Activated CD4-positive, alpha-beta T cell treated with anti-CD3 and anti-CD28 coated beads, Interleukin-2, Interleukin-6, amounts not matched to agents 100 ng/mL and 50 ng/mL, durations not matched to agents 16 hours and 8 hours (primary cell): ENCODE results near the gene ADGB.

Source experiments
- DNase-seq: peaks from one replicate; pipeline ENCODE4 v3.0.0-alpha.2; 2020

Gene ADGB

DNA sequence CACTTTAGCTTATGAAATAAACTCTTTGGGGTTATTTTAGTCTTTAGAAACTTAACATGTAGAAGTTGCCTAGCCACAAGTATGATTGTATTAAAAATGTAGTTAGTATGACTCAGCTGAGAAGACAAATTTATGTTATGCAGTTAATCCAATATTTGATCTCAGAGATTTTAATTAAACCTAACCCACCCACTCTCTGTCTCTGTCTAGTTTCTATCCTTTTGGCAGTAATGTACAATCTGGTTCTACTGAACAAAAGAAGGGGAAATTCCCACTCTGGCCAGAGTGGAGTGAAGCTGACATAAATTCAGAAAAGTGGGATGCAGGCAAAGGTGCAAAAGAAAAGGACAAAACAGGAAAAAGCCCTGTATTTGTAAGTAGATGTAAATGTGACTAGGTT lies 36.4 kb downstream of the ADGB start:
- DNase-seq: no peak

DNA sequence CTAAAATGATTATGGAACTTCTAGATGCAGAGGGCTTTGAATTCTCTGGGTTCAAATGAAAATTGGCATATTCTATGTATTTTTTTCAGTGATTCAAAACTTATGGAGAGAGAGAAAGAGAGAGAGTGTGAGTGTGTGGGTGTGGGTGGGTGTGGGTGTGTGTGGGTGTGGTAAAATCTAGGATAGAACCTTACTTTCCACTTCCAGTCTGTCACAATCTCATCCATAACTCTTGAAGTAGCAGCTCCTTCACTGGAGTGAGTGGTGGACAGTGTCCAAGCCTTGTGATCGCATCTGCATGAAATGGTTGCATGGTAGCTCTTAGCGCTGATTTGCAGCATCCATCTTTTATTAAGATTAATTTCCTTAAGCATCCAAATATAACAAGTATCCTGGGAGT lies 37.7 kb downstream of the ADGB start:
- no peak for DNase-seq

DNA sequence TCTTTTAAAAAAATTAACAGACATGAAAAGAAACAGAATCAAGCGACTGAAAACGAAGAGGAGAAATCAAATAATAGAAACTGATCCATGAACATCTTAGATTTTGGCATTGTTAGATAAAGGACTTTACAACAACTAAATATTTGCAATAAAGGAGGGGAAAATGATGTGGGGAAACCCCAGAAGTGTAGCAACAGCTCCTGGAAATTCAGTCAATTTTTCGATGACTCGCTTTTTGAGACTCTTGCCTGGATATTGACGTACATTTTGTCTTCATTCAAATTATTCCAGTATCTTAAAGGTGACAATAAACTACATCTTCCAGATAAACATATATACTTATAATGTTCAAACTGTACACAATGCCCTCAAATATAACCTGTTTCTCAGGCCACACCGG lies 44.1 kb downstream of the ADGB start:
- DNase-seq: no peak

DNA sequence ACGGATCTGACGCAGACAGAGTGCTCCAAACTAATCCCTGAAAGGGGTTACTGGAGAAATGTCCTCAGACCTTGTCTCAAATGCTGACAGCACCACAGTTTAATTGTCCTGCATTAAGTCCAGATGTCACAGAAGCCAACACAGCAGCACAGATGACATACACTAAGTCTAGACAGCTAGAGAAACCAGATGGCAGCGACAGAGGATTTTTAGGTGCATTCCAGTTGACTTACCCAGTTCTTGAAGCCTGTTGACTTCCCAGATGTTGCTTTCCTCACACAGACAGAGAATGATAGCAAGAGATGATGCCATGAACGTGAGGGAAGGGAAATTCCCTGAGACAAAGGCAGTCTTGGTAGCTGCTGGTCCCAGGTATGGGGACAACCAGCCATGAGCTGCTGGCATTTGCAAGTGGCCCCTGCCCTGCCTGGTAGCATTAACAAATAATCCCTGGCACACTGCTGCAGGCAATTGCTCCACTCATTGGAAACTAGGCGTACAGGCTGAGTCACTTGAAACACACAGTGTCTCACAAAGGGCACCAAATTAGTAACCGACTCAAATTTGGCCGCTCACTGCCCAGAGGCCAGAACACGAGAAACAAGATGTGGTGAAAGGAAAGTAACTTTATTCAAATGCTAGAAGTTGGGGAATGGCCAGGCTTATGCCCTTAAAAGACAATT lies 52.2 kb downstream of the ADGB start:
- no peak for DNase-seq

DNA sequence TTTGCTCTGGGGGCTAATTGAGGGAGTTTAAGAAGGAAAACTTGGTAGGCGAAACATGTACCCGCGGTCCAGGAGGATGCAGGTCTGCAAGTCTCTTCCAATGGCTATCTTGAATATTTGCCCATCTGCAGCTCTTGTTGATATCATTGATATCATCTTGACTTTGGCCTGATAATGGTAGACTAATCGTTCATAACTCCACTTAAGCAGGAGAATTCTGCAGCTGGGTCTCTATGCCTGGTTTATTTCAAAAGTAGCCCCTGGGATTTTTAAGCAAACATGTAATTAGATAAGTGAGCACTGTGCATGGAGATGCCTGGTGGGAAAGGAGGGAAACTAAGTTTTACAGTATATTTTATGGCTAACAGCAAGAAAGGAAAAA lies 52.7 kb downstream of the ADGB start:
- no peak for DNase-seq

DNA sequence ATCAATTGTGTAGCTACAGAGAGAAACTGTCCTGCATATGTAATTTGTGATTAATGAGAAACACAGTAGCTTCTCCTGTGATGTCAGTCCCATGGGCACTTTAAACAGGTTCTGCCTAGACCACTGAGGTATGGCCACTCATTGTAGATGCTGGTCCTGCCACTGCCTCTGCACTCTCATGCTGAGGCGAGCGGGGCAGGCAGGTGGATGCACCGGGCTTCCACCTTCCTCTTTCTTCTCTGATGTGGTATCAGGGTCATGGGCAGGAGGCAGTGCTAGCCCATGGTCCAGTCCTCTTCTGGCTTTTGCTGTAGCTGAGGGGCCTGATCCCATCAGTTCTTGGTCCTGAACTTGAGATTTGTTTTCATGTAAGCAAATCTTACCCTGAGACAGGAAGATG lies 58.7 kb downstream of the ADGB start:
- no peak for DNase-seq

DNA sequence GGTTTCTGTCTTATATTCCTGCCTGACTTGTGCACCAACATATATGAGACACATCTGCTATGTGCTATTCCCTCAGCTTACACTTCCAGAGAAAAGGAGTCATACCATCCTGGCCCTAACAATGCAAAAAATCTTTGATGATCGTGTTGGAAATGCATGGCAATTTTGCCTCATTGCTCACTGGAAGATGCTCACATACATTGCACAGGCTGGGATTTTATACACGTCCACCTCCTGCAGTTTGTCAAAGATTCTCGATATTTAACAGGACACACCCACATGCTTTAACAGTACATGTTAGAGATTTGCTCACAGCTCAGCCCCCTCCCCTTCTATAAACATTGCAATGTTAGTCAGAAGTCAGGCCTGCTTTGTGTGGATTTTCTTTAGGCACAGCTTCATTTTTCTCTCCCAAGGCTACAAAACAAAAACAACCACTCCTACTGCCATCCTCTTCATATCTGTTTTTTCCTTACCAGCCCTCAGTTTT lies 66.1 kb downstream of the ADGB start:
- no peak for DNase-seq

DNA sequence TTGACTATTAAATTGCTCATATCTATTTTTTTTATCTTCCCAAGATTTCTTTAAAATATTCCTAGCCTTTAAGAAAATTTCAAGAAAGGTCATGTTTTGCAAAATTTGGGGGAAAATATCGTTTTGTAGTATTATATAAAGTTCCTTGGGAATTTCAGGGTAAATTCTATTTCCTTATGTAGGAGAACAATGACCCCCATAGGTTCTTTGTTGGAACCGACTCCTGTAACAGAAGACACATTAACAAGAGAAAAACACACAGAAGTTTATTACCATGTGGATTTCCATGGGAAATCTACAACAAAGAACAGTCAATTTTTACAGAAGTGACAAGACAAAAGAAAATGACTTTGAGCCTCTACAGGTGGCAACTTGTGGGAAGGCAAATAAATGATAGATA lies 68.1 kb downstream of the ADGB start:
- DNase-seq: no peak

DNA sequence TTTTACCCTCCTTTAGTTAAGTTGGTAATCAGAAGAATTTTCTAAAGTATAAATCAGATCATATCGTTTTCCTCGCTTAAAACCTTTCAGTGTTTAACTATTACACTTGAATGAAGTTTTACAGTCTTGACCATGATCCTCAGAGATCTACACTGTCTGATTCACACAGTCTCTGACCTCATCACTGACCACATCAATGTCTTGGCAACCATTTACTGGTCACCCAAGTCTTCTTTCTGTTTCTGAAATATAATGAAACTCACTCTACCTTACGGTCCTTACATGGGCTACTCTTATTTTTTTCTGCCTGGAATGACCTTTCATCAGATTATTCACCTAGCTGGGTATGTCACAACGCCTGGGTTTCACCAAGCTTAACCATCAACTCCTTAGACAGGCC lies 71.4 kb downstream of the ADGB start:
- no peak for DNase-seq

DNA sequence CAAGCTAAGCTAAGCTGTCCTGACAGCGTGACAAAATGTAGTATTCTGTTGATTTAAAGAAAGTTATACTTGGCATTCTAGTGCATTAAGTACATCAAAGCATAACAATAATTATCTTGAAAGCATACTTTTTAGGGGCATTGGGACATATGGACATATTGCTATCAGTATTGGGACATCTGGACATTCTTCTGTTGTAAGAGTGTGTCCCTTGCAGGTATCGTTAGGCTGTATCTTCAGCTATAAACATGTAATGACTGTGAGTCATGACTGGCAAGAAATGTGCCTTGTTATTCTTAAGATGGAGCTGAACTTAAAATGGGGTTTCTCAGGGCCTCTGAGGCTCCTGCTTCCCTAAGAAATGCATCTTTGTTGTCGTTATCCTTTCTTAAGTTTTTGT lies 74.3 kb downstream of the ADGB start:
- no peak for DNase-seq

DNA sequence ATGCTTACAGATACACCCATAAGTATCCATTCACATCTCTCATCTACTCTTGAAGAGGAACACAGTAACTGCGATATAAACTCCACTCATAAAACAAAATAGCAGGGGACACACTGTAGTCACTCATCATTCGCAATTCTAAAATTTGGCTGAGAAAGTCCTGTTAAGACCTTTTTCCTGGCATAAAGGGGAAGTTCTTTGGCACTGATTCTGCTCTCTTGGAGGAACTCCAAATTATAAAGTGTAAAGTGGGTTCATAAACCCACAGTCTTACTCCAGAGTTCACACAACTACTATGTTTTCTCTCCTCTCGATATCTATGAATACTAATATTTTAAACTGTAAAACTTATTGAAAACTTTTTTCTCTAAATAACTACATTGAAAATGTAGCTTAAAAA lies 80.6 kb downstream of the ADGB start:
- no peak for DNase-seq

DNA sequence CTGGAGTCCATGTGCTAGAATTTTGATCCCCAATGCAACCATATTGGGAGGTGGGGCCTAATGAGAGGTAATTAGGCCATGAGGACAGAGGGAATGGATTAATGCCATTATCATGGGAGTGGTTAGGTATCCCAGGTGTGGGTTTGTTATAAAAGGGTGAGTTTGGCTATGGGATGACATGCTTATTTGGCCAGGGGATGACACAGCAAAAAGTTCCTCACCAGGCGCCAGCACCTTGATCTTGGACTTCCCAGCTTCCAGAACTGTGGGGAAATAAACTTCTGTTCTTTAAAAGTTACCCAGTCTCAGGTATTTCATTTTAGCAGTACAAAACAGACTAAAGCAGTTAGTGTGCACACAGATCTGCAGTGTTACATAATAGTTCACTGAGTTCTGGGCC lies 84.1 kb downstream of the ADGB start:
- DNase-seq: no peak

DNA sequence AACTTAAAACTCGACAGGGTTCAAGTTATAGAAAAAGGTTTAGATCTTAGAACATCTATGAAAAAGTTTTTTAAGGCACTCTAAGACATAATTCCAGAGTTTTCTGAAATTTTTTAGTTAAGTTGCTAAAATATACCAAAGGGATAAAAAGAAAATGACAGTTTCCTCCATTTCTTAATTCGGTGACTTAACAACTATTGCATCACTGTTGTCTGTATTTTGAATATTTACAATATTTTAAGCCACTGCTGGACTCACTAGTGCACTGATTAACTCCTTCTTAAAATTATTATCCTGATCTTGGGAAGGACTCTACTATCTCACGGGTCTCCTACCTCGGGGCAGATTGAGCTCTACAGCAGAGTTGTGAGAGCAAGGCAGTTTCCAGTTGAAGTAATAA lies 91.0 kb downstream of the ADGB start:
- DNase-seq: no peak

DNA sequence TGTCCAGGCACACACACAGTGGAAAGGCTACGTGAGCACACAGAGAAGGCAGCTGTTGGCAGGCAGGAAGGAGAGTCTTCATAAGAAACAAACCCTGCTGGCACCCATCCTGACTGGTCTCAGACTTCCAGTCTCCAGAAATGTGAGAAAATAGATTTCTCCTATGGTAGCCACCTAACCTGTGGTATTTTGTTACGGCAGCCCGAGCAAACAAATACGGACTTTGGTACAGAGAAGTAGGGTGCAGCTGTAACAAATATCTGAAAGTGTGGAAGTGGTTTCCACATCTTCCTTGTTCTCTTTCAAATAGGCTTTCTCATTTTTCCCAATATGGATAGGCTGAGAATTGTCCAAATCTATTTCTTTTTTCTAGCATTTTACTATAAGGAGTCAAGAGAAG lies 94.6 kb downstream of the ADGB start:
- DNase-seq: no peak

DNA sequence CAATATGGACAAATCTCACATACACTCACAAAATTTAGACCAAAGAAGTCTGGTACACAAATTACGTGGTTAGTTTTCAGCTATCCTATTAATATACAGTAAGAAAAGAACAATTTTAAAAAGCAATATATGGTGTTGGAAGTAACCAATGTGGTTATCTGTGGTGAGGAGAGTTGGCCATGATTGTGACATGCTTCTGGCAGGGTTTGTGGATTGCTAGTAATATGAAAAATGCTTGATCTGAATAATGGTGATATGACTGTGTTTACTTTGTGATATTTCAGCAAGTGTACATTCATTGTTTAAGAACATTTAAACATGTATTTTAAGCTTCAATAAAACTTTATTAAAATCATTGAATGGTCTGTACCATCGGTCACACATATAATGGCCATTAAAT lies 99.1 kb downstream of the ADGB start:
- no peak for DNase-seq

DNA sequence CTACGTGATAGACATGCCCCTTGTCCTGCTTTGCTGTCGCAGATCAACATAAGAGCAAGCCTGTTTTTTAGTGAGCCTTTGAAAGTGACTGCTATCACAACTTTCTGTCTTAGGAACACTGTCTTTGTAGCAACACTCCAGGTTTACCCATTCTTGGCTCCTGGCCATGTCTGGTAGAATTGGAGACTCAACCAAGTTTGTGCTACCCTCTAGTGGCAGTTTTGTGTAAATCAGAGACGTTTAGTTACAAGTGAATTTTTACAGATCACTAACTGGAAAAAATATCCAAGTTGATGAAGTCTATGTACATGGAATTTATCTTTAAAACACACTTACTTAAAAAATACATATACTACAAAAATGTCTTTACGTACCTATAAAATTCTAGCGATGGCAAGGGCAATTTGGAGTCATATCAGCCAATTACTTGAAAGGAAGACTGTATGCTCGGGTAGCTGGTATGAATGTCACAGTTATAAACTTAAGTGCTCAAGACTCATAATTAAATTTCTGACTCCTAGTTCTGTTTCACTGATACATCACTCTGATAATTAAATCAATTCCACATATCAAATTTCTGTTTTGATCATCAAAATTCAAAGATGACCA lies 101.4 kb downstream of the ADGB start:
- DNase-seq: peak; percentile 57

DNA sequence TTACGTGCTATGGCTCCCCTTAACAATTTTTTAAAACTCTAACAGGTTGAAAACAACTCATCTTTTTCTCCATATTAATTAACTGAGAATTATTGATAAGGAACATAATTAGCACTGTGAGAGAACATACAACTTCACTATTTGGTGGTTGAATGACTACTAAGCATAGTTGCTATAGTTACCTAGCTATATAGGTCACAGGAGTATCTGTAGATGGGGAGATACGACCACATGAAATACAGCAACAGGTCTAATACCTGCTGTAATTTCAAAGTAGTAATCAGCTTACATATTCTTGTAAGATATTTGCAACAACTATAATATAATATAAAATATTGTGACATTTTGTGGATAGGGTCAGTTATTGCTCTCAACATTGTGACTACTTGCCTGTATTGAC lies 102.9 kb downstream of the ADGB start:
- no peak for DNase-seq

DNA sequence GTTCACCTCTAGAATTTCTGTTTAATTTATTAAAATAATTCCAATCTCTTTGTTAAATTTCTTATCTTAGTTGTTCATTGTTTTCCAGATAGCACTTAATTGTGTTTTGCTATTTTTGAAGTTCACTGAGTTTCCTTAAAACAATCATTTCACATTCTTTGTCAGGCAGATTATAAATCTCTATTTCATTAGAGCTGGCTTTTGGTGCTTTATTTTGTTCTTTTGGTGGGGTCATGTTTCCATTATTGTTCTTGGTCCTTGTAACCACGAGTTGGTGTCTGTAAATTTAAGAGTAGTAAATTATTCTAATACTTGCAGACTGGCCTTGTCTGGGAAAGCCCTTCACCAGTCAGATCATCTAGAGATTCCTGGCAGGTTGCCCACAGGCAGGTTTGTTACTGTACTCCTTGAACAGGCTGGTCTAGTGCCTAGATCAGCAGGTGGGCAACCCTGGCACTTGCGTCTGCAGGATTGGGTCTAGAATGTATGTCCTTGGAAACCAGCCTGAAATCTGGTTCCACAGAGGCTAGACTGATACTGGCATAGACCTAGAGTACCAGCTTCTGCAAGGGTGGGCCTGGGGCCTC lies 110.4 kb downstream of the ADGB start:
- no peak for DNase-seq

DNA sequence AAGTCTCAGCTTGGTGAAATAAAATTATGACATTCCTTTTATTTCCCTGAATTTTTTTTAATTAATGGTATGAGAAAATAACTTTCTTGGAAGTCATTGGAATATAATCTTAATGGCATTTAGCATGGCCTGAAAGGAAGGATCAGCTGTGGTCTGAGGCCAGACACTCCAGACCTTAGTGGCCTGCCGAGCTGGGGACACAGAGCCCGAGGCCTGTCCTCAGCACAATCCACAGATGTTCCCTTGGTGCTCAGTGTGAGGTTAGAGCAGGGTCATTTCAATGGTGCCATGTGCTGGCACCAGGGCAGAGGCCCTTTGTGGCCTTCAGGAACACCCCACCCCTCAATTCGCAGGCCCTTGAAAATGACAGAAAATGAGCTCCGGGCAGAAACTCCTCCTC lies 120.6 kb downstream of the ADGB start:
- DNase-seq: no peak

DNA sequence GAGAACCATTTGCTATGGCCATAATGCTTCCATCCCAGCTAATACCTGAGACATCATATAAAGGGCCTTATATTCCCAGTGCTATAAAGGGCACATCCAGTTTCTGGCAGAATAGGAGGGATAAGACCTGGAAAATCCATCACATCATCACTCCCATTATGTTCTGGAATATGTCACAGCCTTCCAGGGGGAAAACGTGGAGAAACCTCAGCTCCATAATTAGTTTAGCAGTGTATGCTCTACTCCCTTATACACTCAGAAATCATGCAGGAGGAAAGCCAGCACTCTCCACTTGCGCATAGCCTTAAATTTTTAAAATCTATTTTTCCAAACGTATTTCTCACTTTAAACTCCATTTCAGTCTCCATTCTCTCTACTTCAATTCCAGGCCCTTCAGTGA lies 140.9 kb downstream of the ADGB start:
- no peak for DNase-seq

DNA sequence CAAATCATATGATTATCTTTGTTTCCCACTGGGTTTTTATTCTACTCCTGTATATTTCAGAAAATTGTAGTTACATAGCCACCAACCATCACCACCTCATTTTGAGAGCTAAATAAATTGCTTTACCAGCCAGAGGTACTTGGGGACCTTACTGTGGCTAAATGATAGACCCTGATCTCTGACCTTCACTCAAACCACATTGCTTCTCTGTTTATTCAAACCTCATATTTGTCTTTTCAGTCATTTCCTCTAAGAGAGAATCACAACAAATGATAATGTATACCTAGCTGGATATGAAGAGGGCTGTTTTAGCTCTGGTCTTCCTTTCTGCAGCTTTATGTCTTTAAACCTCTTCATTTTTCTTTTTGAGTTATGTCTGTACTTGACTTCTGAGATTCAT lies 142.8 kb downstream of the ADGB start:
- no peak for DNase-seq

DNA sequence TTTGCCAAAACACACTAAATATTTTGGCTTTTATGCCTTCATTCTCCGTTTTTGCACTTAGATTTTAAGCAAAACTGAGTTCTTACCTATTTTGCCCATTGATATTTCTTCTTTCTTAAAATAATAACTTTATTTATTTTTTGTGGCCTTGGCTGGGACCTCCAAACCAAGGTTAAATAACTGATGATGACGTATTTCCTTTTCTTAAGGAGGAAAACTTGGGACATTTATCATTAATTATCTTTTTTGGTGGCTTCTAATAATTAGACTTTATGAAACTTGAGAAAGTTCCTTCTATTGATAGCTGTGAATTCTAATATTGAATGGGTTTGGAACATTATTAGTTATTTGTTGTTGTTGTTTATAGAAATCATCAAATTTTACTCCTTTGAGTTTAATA lies 154.5 kb downstream of the ADGB start:
- DNase-seq: no peak

DNA sequence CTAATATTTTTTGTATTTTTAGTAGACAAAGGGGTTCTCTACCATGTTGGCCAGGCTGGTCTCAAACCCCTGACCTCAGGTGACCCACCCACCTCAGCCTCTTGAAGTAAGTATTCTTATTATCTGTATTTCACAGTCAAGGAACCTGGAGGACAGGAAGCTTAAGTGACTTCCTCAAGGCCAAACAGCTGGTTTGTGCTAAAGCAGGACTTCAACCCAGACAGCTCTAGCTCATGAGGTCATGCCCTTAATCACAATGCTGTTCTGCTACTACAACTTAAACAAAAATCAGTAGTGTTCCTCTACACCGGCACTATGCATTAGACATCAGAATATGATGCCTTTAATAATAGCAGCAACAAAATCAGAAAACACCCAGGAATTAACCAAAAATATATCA lies 168.9 kb downstream of the ADGB start:
- DNase-seq: no peak

DNA sequence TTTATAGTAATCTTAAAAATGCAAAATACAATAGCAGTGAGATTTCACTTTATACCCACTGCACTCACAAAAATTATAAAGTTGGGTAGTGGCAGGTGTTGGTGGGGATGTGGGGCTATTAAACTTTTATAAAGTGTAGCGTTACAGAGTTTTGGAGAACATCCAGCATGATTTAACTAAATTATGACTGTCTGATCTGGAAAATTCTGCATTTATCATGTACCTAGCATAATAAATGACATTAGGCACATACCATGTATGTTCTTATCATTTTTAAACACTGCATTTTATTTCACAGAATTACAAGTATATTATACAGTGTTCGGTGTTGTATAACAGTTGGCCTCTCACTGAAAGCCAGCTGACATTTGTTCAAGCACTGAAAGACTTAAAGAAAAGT lies 169.9 kb downstream of the ADGB start:
- no peak for DNase-seq
